Keratinocyte (primary cell): Measurements from ENCODE around the gene LCA5.

Source experiments
- CTCF ChIP-seq, 3 experiments: IDR thresholded peaks in 1 of 3; conservative IDR thresholded peaks in 1 of 3; optimal IDR thresholded peaks in 1 of 3; 2 replicates in 2 of 3; 3 replicates in 1 of 3; pipeline versions ENCODE3 to v1.5.1; 2011; ENCODE audit warnings: low read length in 3 of 3, mild to moderate bottlenecking in 3 of 3, moderate library complexity in 2 of 3, control low read depth in 1 of 3, inconsistent platforms in 1 of 3; ENCODE audit not compliant: insufficient read depth in 2 of 3; ENCODE audit errors: extremely low read depth in 1 of 3
- EZH2 ChIP-seq: IDR thresholded peaks from one replicate; pipeline ENCODE4 v1.6.1; 2012; ENCODE audit warnings: inconsistent platforms, mild to moderate bottlenecking, low read length, moderate library complexity

- TF ChIP-seq CTCF (optimal IDR thresholded peaks at IDR 0.05 in 1 of 3, IDR thresholded peaks at IDR 0.05 in 1 of 3, conservative IDR thresholded peaks at IDR 0.05 in 1 of 3; ENCODE audit: extremely low read depth in 1 of 3, insufficient read depth in 2 of 3, low read length in 3 of 3): no peak
- no peak for TF ChIP-seq EZH2
Observed at GRCh38 chr6:79510707-79511106, 26.5 kb downstream of the LCA5 start.
